ENCODE results near the gene TIMD4.
"Not testable (repeated sequence)": the region's sequence is repeated elsewhere in the genome, so short reads cannot be mapped to it uniquely, and the experiment has no call there.

The TIMD4 gene

GRCh38 chr5:156963125-156963524 is at the start of gene TIMD4:
Gene TIMD4, minus strand, starts transcription at chr5:156963226. Its CDS starts 28 bp downstream, at chr5:156963198.
- no peak for DNase-seq

DNA sequence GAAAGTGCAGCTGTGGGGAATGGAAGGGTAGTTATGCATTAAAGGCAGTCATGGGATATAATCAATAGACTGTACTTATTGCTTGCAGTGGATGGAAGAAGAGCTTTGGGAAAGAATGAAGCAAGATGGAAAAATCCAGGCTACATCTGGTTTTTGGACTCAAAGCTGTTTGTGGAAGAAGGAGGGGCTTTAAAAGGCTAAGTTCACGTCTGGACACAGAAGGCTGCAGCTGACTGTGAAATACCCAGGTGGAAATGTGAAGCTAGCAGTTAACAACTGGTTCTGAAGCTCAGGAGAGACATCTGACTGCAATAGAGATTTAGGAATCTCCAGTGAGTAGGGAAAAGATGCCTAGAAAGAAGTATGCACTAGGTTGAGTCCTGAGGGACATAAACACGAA is 43.2 kb upstream of the TIMD4 start:
- no peak for DNase-seq

- no peak for DNase-seq
These were observed 42.0 kb upstream of the TIMD4 start for GRCh38 chr5:157004893-157005551.

DNA sequence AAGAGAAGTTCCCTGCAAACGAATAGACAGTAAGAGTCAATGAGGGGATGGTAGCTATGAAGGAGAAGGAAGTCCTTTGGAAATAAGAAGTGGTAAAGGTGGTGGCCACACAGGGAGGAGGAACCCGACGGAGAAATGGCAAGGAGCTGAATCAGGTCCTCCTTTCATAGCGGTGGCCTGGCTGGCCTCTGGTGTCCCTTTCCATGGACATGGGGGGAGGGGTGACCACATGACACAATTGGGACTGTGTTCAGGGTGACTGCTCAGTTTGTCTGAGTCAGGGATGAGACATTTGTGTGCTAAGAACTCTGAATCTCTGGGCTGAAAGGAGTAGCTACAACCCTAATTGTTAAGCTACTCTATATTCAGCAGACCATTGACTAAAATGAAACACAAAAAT is 28.7 kb upstream of the TIMD4 start:
- DNase-seq = no peak

- DNase-seq = no peak
These were observed 21.0 kb upstream of the TIMD4 start for GRCh38 chr5:156984064-156984463.

DNA sequence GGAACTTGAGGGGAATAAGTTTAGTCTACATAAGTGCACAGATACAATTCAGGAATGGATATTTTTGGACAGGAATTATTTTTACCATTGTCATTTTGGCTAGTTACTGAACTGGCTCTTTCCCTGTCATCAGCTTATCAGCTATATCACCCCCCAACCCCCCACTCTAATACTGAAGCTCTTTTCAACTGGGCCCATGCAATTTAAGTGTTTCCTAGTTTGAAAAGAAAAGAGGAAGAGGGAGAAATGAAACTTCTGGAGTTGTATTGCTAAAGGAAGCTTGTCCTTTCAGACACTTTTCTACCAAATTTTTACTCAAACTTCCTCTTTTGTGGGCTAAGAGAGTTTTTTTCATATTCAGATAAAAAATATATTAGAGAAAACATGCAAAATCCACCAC is 18.5 kb upstream of the TIMD4 start:
- no peak for DNase-seq

GRCh38 chr5:156974328-156974727 is 11.3 kb upstream of the TIMD4 start:
- DNase-seq = no peak

- no peak for DNase-seq
These were observed 9.0 kb upstream of the TIMD4 start for GRCh38 chr5:156971848-156972525.

DNA sequence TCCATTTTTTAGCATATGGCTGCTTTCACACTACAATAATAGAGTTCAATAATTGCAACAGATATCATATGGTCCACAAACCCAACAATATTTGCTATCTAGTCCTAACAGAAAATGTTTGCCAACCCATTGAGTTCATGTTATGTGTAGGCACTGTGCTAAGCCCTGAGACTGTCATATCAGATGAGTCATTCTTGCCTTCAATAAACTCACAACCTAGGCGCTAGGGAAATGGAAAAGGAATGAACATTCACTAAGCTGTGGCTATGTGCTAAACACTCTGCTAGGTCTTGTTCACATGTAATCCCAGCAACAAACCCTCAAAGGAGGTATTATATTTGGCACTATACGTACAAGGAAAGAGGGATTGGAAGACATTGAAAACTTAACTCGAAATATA is 8.4 kb upstream of the TIMD4 start:
- DNase-seq = no peak

DNA sequence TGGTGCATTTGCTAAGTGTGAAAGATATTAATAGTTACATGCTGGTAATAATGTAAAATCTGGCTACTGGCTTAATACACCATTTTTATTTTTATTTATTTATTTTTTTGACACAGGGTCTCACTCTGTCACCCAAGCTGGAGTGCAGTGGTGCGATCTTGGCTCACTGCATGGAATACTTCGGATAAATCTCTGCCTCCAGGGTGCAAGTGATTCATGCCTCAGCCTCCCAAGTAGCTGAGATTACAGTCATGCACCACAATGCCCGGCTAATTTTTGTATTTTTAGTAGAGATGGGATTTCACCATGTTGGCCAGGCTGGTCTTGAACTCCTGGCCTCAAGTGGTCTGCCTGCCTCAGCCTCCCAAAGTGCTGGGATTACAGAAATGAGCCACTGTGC is 4.4 kb upstream of the TIMD4 start:
- not testable (repeated sequence) for DNase-seq

DNA sequence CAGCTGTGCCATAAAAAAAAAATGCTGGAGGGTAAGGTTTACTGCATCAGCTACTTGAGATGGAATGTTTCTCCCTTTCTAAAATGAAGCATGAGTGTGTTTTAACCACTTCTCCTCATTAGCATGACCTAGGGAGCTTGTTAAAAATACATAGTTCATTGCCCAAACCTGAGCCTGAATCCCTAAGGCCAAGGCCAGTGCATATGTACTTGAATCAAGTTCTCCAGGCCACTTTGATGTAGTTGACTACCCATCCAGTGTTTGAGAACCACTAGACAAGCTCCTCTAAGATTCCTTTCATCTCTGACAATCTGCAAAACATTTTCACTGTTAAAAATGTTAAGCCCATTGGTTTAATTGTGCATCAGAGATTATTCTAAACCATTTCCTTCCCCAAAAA is 6.7 kb downstream of the TIMD4 start:
- no peak for DNase-seq

DNA sequence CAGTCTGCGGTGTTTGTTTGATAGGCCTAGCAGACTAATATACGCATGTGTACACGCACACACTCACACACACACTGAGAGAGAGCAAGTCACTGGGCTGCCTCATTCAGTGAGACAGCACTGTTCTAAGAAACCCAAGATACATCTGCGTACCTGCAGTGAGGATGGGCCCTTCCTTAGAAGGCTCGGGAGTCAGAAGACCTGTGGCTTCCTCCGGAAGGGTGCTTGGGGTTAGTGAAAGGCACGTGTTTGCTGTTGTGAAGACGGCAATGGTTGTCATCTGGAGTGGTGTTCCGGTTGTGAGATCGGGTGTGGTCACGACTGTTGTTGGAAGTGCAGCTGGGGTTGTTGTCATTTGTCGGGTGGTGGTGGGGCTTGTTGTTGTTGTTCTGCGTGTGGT is 11.7 kb downstream of the TIMD4 start:
- DNase-seq = no peak

DNA sequence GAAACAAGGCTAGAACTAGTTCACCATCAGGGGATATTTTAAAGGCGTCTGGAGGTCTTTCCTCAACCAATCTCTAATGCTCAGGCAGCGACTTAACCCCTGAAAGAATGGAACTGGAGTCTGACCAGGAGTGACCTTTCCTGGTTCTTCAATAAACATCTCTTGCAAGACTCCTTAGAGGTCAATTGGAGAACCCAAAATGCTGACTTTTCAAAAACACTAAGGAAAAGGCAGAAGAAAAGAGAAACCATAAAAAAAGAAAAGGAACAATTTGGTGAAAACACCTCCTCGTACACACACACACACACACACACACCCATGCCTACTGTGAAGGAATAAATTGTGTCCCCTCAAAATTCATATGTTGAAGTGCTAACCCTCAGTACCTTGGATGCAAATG is 12.3 kb downstream of the TIMD4 start:
- DNase-seq = no peak

GRCh38 chr5:156949424-156949823 is 13.6 kb downstream of the TIMD4 start:
- DNase-seq = no peak

GRCh38 chr5:156947925-156948324 is 15.1 kb downstream of the TIMD4 start:
- peak; percentile 8 for DNase-seq

- DNase-seq = no peak
These were observed 21.0 kb downstream of the TIMD4 start for GRCh38 chr5:156942064-156942463.

DNA sequence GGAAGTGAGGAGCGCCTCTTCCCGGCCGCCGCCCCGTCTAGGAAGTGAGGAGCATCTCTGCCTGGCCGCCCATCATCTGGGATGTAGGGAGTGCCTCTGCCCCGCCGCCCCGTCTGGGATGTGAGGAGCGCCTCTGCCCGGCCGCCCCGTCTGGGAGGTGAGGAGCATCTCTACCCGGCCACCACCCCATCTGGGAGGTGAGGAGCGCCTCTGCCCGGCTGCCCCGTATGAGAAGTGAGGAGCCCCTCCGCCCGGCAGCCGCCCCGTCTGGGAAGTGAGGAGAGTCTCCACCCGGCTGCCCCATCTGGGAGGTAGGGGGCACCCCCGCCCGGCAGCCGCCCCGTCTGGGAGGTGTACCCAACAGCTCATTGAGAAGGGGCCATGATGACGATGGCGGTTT is 22.6 kb downstream of the TIMD4 start:
- not testable (repeated sequence) for DNase-seq

DNA sequence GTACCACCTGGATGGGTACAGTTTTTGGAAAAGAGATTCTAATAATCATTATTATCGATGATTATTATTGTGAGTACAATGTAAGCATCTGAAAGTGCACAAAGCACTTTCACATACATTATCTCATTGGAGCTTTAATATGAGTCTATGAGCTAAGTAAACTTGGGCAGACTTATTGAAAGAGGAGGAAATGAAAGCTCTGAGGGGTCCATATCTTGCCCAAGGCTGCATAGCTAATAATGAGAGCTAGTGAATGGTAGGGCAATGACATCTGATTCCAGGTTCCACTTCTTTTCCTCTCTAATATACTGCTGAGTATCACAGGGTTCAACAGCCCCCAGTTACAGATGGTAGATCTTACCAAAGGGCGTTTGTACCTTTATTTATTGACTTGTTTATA is 26.1 kb downstream of the TIMD4 start:
- no peak for DNase-seq

- no peak for DNase-seq
These were observed 28.4 kb downstream of the TIMD4 start for GRCh38 chr5:156934450-156935211.

DNA sequence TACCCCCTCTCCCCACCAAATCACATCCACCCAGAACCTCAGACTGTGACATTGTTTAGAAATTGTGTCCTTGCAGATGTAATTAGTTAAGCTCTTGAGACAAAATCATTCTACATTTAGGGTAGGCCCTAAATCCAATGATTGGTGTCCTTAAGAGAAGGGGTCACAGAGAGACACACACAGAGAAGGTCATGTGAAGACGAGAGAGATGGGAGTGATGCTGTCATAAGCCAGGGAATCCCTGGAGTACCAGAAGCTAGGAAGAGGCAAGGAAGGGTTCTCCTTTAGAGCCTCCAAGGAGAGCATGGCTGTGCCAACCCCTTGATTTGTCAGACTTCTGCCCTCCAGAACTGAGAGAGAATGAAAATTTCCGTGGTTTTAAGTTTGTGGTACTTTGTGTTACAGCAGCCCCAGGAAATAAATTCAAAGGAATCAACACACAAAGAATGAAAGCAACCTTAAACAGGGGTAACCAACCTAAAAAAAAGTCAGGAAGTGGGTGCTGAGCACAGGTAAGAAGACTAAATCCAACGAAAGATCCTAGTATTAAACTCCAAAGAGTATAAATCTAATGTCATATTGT is 33.6 kb downstream of the TIMD4 start:
- no peak for DNase-seq

DNA sequence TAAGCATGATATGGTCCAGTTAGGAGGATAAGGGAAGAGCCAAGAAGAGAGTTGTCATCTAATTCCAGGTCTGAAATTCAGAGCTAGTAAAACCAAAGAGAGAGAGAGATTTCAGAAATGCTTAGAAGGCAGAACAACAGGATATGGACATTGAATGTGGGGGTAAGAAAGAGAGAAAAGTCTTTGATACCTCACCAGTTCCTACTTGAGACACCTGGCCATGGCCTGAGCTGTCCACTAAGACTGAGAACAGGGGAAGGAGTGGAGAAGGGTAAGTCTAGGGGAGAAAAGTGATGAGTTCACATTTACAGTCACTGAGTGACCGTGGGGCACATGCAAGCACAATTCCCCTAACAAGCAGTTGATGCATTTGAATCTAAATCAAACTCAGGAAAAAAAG is 35.5 kb downstream of the TIMD4 start:
- no peak for DNase-seq

GRCh38 chr5:156925767-156926166 is 37.3 kb downstream of the TIMD4 start:
- DNase-seq = not testable (repeated sequence)

DNA sequence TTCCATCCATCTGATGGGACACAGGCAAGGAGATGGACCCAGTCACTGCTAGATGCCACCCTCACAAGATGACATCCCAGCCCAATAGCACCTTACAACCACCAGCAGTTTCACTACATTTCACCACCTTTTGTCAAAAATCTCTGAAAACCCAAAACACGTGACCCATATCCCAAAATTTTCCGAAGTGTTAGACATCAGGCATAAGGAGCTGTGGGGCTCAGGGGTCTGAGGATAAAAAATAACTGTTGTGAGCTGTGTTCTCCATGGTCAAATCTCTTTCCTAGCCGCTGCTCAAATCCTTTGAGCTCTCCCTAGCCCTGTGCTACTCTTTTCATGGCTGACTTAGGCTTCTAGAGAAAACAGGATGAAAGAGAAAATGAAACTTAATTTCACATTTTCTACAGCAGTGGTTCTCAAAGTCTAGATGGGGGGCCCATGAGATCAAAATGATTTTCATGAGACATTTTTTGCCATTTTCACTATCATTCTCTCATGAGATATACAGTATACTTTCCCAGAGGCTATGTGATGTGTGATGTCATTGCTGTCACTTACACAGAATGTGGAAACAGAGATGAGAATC is 40.7 kb downstream of the TIMD4 start:
- DNase-seq = no peak
